GM12864 (cell line): ENCODE measurements around the gene GALNT10.

ENCODE experiments used
- DNase-seq: peaks from one replicate; pipeline ENCODE4 v3.0.0-alpha.2; 2011; ENCODE audit warnings: low read depth
- H3K4me3 ChIP-seq: 2 replicates; pipeline ENCODE4 v1.5.1; 2011; ENCODE audit warnings: mild to moderate bottlenecking, low read depth, low read length, control low read depth
- CTCF ChIP-seq: IDR thresholded peaks from 2 replicates; pipeline ENCODE4 v1.5.1; 2011; ENCODE audit warnings: low read depth, mild to moderate bottlenecking, moderate library complexity, low read length, control low read depth, inconsistent platforms; ENCODE audit errors: missing control alignments

GALNT10 gene

GRCh38 chr5:154276973-154277331 is 86.4 kb downstream of the GALNT10 start:
- no peak overlapping the region for H3K4me3 ChIP-seq
- no peak for TF ChIP-seq CTCF
- no peak for DNase-seq

DNA sequence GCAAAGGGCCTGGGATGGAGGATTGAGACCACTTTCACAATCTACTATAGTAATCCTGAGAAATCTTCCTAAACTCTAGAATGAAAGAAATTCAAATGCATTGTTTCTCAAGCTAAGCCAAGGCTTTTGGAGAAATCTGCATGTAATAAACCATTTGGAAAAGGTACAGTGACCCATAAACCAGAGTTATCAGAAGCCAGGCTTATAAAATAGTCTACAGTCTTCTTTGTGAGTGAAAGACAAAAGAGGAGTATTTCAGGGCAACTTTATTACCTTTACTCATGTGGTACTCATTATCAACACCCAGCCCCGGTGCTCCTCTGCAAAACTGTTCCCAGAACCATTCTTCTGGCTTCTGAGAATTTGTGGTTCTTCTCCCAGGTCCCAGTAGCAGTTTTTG is 87.0 kb downstream of the GALNT10 start:
- no peak overlapping the region for H3K4me3 ChIP-seq
- no peak for TF ChIP-seq CTCF
- no peak for DNase-seq

DNA sequence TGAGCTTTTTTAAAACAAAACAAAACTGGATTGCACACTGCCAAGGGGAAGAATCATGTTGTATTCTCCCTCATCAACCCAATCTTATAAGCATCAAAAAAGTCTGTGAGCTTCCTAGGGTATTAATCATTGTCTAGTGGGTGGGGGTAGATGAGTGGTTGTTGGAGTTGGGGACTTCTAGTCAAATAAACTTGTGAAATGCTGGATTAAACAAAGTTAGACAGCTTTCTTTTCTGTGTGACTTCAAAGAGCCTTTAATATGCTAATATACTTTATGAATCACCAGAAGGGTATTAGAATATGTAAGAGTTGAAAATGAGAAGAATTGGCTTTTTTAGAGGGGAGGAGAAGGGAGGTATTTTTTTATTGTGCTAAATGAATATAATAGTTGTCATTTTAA is 87.7 kb downstream of the GALNT10 start:
- no peak for DNase-seq
- no peak overlapping the region for H3K4me3 ChIP-seq
- no peak for TF ChIP-seq CTCF

- TF ChIP-seq CTCF, result no peak
- DNase-seq, result peak; percentile 54
- no peak overlapping the region for H3K4me3 ChIP-seq
Observed at GRCh38 chr5:154278908-154279307, 88.4 kb downstream of the GALNT10 start.

DNA sequence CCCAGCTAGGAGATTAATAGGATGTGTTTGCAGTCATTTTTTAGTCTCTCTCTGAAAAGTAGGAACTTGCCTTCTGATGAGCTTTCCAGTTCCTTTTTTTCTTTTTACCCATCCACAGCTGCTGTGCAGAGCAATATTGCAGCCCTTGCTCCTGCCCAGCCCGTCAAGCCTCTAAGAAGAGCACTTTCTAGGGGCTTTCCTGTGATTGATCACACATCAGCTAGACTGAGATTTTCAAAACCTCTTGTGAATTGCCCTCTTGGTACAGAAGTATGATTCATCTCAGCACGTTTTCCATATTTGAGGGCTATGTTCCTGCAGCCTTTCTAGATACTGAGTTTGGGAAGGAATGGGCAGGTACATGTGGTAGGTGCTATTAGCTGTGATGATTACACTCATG is 93.9 kb downstream of the GALNT10 start:
- no peak for TF ChIP-seq CTCF
- H3K4me3 ChIP-seq, result no peak overlapping the region
- peak; percentile 43 for DNase-seq

DNA sequence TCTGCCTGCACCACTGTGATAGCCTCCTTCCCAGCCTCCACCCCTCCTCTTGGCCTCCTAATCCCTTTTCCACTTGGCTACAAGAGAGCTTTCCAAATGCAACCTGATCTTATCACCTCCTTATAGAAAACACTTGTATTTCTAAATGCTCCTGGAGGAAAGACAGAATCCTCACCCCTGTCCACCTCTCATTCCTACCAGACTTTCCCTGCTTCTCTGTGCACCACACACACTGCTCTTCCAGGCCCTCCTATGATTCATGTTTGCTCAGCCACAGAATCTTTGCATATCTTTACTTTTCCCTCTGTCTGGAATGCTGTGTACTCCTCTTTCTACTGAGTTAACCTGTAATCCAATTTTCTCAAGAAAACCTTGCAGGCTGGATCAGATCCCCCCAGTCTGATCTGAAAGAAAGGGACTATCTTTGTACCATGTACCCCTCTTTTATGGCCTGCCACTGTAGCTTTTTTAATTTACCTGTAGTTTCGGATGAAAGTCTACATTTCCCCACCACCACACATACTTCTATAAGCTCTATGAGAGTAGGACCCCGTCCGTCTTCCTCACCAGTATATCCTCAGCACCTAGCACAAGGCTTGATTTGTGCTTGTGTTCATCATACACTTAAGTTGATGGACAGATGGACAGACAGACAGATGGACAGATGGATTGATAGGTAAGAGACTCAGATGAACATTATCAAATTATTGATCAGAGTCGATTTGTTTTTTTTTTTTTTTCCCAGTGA is 95.3 kb downstream of the GALNT10 start:
- TF ChIP-seq CTCF, result no peak
- no peak for DNase-seq
- no peak overlapping the region for H3K4me3 ChIP-seq

- H3K4me3 ChIP-seq, result no peak overlapping the region
- no peak for DNase-seq
- TF ChIP-seq CTCF, result no peak
Observed at GRCh38 chr5:154286557-154286956, 96.0 kb downstream of the GALNT10 start.
